Stomach (tissue), 9 donors: ENCODE data around the gene MAPK4. TPM values are rescaled to one million over a fixed set of nuclear protein-coding genes. Genes with fewer than 3 reads are reported as not detected.

Experiments
- DNase-seq, 2 donors: peaks; one replicate each; pipeline versions ENCODE4 v3.0.0 to v3.0.0-alpha.2; 2013 to 2019
- H3K27ac ChIP-seq, 5 donors: fragments of 200-600 bp in 4 of 5; sonication (generic) in 4 of 5; one replicate each; pipeline ENCODE4 v1.5.1; 2013 to 2019; ENCODE audit warnings: mild to moderate bottlenecking in 1 of 5, moderate library complexity in 1 of 5
- H3K27me3 ChIP-seq, 3 donors: fragments of 200-600 bp; sonication (generic); one replicate each; pipeline ENCODE4 v1.5.1; 2017 to 2019; ENCODE audit warnings: mixed run types in 1 of 3
- H3K36me3 ChIP-seq, 4 donors: fragments of 200-600 bp; sonication (generic); 1 replicate in 3 of 4; 2 replicates in 1 of 4; pipeline ENCODE4 v1.5.1; 2016 to 2019
- H3K4me1 ChIP-seq, 4 donors: fragments of 200-600 bp; sonication (generic); one replicate each; pipeline ENCODE4 v1.5.1; 2016 to 2019
- H3K4me3 ChIP-seq, 4 donors: fragments of 200-600 bp; sonication (generic) in 3 of 4; one replicate each; pipeline ENCODE4 v1.5.1; 2016 to 2019; ENCODE audit warnings: mild to moderate bottlenecking in 1 of 4
- H3K9me3 ChIP-seq, 4 donors: fragments of 200-600 bp; sonication (generic); one replicate each; pipeline ENCODE4 v1.5.1; 2016 to 2019
- EP300 ChIP-seq: sonication (generic); formaldehyde crosslinking; IDR thresholded peaks from one replicate; pipeline ENCODE4 v1.6.1; 2017; ENCODE audit warnings: antibody characterized with exemption
- POLR2A ChIP-seq, 4 donors: fragments of 450-650 bp; IDR thresholded peaks; one replicate each; pipeline ENCODE4 v1.6.1; 2016; ENCODE audit warnings: antibody characterized with exemption in 4 of 4, control low read depth in 2 of 4, mild to moderate bottlenecking in 1 of 4, moderate library complexity in 1 of 4
- POLR2AphosphoS5 ChIP-seq, 3 donors: sonication (generic); formaldehyde crosslinking; IDR thresholded peaks; one replicate each; pipeline ENCODE4 v1.6.1; 2016; ENCODE audit warnings: antibody characterized with exemption in 3 of 3
- WGBS, 5 donors: extraction: QIAGEN DNeasy Blood & Tissue Kit in 3 of 5; methylation state at CpG; one replicate each; pipeline versions ENCODE4 v1.1.5 to v1.1.7; 2013 to 2018; 5-methylcytosine and 5-hydroxymethylcytosine counted together
- intact Hi-C: fragments of 100-400 bp; cut with DNase I; formaldehyde crosslinking; loops from one replicate; pipeline ENCODE4 v1.15.1; 2023; ENCODE audit warnings: low total_unique reads
- polyA plus RNA-seq, 3 donors: library from polyadenylated mRNA; stranded (reverse); fragments of 200-250 nt; gene quantifications; one replicate each; pipeline ENCODE4 v1.2.3, GENCODE V29; 2013
- total RNA-seq, 5 donors: library from RNA; depleted of rRNA; stranded (reverse); fragments of >200 nt; gene quantifications; one replicate each; pipeline versions ENCODE4 v1.1.0 to v1.2.3, GENCODE V29; 2014 to 2016
- TF ChIP-seq, protein P1 (sequence below), 7 experiments: fragments of 450-650 bp in 4 of 7; fragments of 200-600 bp in 3 of 7; sonication (generic) in 3 of 7; IDR thresholded peaks; one replicate each; pipeline ENCODE4 v1.5.1; 2016 to 2019; ENCODE audit warnings: antibody characterized with exemption in 7 of 7, control low read depth in 2 of 7, mild to moderate bottlenecking in 1 of 7
- donor health status: healthy with polysubstance abuse.
- donor health status: Bipolar disorder and iron deficiency.
- donor health status: healthy.

MAPK4 gene
- total and polyA plus RNA-seq, 8 donors = 0.19 to 86.0 (median 4.2) TPM

GRCh38 chr18:50682852-50683251, 123.0 kb downstream of the MAPK4 start:
- Histone ChIP-seq H3K9me3 (no peaks in the 10 kb centered on the region), H3K4me1 (no peaks in the 10 kb centered on the region), H3K27ac (no peak overlapping the region), H3K27me3 (no peaks in the 10 kb centered on the region), H3K36me3 (no peaks in the 10 kb centered on the region), H3K4me3 (no peak overlapping the region)
- no peak for TF ChIP-seq POLR2A (IDR thresholded peaks at IDR 0.05)
- TF ChIP-seq, protein P1, sequence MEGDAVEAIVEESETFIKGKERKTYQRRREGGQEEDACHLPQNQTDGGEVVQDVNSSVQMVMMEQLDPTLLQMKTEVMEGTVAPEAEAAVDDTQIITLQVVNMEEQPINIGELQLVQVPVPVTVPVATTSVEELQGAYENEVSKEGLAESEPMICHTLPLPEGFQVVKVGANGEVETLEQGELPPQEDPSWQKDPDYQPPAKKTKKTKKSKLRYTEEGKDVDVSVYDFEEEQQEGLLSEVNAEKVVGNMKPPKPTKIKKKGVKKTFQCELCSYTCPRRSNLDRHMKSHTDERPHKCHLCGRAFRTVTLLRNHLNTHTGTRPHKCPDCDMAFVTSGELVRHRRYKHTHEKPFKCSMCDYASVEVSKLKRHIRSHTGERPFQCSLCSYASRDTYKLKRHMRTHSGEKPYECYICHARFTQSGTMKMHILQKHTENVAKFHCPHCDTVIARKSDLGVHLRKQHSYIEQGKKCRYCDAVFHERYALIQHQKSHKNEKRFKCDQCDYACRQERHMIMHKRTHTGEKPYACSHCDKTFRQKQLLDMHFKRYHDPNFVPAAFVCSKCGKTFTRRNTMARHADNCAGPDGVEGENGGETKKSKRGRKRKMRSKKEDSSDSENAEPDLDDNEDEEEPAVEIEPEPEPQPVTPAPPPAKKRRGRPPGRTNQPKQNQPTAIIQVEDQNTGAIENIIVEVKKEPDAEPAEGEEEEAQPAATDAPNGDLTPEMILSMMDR (IDR thresholded peaks at IDR 0.05) = no peak
- no peak for TF ChIP-seq POLR2AphosphoS5 (IDR thresholded peaks at IDR 0.05)
- no peak for TF ChIP-seq EP300
- intact Hi-C loops = no loop called here
- DNase-seq = no peak
- 75 to 100% (median 88%) methylated on average over 1 of the region's 1 CpG for WGBS, 5 donors

GRCh38 chr18:50686409-50686808, 126.5 kb downstream of the MAPK4 start:
- Histone ChIP-seq H3K4me3 (no peak overlapping the region), H3K9me3 (no peaks in the 10 kb centered on the region), H3K4me1 (no peaks in the 10 kb centered on the region), H3K36me3 (no peaks in the 10 kb centered on the region), H3K27ac (no peak overlapping the region), H3K27me3 (no peaks in the 10 kb centered on the region)
- DNase-seq = no peak
- WGBS, 5 donors = 71 to 84% (median 78%) methylated on average over 8 of the region's 8 CpGs
- TF ChIP-seq EP300 (no peak), POLR2A (IDR thresholded peaks at IDR 0.05) (no peak), POLR2AphosphoS5 (IDR thresholded peaks at IDR 0.05) (no peak)
- TF ChIP-seq, protein P1 (IDR thresholded peaks at IDR 0.05) = no peak
- intact Hi-C loops = no loop called here

GRCh38 chr18:50687491-50687890, 127.6 kb downstream of the MAPK4 start:
- Histone ChIP-seq H3K36me3 (no peaks in the 10 kb centered on the region), H3K9me3 (no peaks in the 10 kb centered on the region), H3K4me1 (no peaks in the 10 kb centered on the region), H3K27me3 (no peaks in the 10 kb centered on the region), H3K4me3 (no peak overlapping the region), H3K27ac (no peak overlapping the region)
- intact Hi-C loops = no loop called here
- 76 to 84% (median 79%) methylated on average over 11 of the region's 11 CpGs for WGBS, 5 donors
- TF ChIP-seq POLR2AphosphoS5 (IDR thresholded peaks at IDR 0.05) (no peak), EP300 (no peak), POLR2A (IDR thresholded peaks at IDR 0.05) (no peak)
- TF ChIP-seq, protein P1 (IDR thresholded peaks at IDR 0.05) = no peak
- no peak for DNase-seq

DNA sequence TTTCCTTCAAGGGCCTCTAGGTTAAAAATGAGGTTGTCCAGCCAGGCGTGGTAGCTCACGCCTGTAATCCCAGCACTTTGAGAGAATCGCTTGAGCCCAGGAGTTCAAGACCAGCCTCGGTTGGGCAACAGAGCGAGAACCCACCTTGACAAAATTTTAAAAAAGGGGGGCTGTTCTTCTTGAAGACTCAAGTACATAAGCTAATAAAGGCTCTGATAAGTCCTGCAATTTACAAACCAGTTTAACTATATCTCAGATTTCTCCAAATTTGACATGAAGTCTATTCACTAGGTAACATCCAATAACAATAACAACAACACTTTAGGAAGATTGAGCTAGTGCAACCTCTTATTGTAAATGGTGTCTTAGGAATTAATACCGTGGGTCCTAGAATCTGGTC, 129.7 kb downstream of the MAPK4 start:
- Histone ChIP-seq H3K9me3 (no peaks in the 10 kb centered on the region), H3K4me3 (no peak overlapping the region), H3K4me1 (no peaks in the 10 kb centered on the region), H3K27ac (no peak overlapping the region), H3K36me3 (no peaks in the 10 kb centered on the region), H3K27me3 (no peaks in the 10 kb centered on the region)
- TF ChIP-seq POLR2A (IDR thresholded peaks at IDR 0.05) (no peak), EP300 (no peak), POLR2AphosphoS5 (IDR thresholded peaks at IDR 0.05) (no peak)
- TF ChIP-seq, protein P1 (IDR thresholded peaks at IDR 0.05) = no peak
- intact Hi-C loops = no loop called here
- no peak for DNase-seq
- 91 to 99% (median 96%) methylated on average over 6 of the region's 6 CpGs for WGBS, 5 donors
